ENCODE results near the gene FBXL7. TPM values are rescaled to one million over a fixed set of nuclear protein-coding genes. Genes with fewer than 3 reads are reported as not detected.

The FBXL7 gene
- total and polyA plus RNA-seq, 2 donors (not counting 1 experiment from before 2014, with no cell fraction given) = not detected

DNA sequence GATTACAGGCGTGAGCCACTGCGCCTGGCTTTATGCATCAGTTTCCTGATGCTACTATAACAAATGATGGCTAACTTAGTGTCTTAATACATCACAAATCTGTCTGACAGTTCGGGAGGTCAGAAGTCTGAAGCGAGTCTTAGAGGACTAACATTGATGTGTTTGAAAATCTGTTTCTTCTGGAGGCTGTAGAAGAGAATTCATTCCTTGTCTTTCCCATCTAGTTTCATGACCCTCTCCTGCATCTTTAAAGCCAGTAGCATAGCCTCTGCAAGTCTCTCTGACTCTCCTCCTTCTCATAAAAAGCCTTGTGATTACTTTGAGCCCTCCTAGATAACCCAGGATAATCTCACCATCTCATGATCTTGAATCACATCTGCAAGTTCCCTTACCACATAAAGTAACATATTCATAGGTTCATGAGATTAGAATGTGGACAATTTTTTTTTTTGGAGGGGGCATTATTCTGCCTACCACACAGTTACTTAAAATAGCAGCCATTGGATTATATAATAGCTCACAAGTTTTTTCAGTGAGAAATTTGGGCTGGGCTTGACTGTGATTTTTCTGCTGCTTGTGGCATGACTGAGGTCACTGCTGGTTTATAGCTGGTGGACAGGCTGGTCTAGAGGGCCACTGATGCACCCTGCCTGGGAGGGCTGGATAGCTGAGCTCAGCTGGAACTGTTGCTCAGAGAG, 134.8 kb downstream of the FBXL7 start:
- H2AFZ ChIP-seq (ENCODE audit: insufficient read depth, low read depth, low read length, poor library complexity, severe bottlenecking) = no peak overlapping the region
- ChIA-PET POLR2A (no interaction called here), CTCF (no interaction called here)
- no peaks in the 10 kb centered on the region for H3K27me3 ChIP-seq (replicated peaks in 1 of 4; ENCODE audit: control extremely low read depth in 1 of 4, control insufficient read depth in 3 of 4, insufficient read depth in 4 of 4, low read length in 3 of 4)
- no peaks in the 10 kb centered on the region for H3K9me3 Mint-ChIP-seq (ENCODE audit: insufficient read depth)
- ATAC-seq (ENCODE audit: low read depth) (no peak), DNase-seq (no peak)
- H4K20me1 ChIP-seq (ENCODE audit: control insufficient read depth, insufficient read depth, low read length, poor library complexity, severe bottlenecking) = no peaks in the 10 kb centered on the region
- no peak overlapping the region for H3K4me2 ChIP-seq (replicated peaks; ENCODE audit: low read depth, low read length, poor library complexity, severe bottlenecking)
- H3K4me1 ChIP-seq (ENCODE audit: control insufficient read depth in 2 of 2, insufficient read depth in 2 of 2, low read length in 2 of 2) = no peaks in the 10 kb centered on the region
- H3K4me1 Mint-ChIP-seq = no peaks in the 10 kb centered on the region
- H3K27ac ChIP-seq (ENCODE audit: low read length in 2 of 2) = no peak overlapping the region
- intact Hi-C loops (cut with micrococcal nuclease) = no loop called here
- no peak overlapping the region for H3K27ac Mint-ChIP-seq
- no peaks in the 10 kb centered on the region for H3K9me3 ChIP-seq (ENCODE audit: control extremely low read depth in 1 of 3, control insufficient read depth in 2 of 3, insufficient read depth in 1 of 3, low read length in 2 of 3)
- WGBS (ENCODE audit: insufficient coverage) = 92% methylated on average over 2 of the region's 4 CpGs
- H3K36me3 ChIP-seq (replicated peaks in 1 of 2; ENCODE audit: control extremely low read depth in 1 of 2, control insufficient read depth in 1 of 2, extremely low read depth in 1 of 2, insufficient read depth in 2 of 2, low read length in 1 of 2) = no peaks in the 10 kb centered on the region
- H3K79me2 ChIP-seq (ENCODE audit: control insufficient read depth, insufficient read depth, low read length) = no peaks in the 10 kb centered on the region
- no peak overlapping the region for H3K9ac ChIP-seq (ENCODE audit: low read length)
- no peak for TF ChIP-seq EZH2 (IDR thresholded peaks at IDR 0.05; ENCODE audit: borderline replicate concordance, insufficient read depth, low read depth, low read length, poor library complexity, severe bottlenecking)
- TF ChIP-seq, protein P1, sequence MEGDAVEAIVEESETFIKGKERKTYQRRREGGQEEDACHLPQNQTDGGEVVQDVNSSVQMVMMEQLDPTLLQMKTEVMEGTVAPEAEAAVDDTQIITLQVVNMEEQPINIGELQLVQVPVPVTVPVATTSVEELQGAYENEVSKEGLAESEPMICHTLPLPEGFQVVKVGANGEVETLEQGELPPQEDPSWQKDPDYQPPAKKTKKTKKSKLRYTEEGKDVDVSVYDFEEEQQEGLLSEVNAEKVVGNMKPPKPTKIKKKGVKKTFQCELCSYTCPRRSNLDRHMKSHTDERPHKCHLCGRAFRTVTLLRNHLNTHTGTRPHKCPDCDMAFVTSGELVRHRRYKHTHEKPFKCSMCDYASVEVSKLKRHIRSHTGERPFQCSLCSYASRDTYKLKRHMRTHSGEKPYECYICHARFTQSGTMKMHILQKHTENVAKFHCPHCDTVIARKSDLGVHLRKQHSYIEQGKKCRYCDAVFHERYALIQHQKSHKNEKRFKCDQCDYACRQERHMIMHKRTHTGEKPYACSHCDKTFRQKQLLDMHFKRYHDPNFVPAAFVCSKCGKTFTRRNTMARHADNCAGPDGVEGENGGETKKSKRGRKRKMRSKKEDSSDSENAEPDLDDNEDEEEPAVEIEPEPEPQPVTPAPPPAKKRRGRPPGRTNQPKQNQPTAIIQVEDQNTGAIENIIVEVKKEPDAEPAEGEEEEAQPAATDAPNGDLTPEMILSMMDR (IDR thresholded peaks at IDR 0.05) = no peak
- no peak overlapping the region for H3K4me3 Mint-ChIP-seq
- H3K27me3 Mint-ChIP-seq = no peaks in the 10 kb centered on the region
- H3K4me3 ChIP-seq (ENCODE audit: control extremely low read depth in 1 of 5, extremely low read depth in 1 of 5, insufficient read depth in 1 of 5, low read depth in 2 of 5, low read length in 4 of 5) = no peak overlapping the region

DNA sequence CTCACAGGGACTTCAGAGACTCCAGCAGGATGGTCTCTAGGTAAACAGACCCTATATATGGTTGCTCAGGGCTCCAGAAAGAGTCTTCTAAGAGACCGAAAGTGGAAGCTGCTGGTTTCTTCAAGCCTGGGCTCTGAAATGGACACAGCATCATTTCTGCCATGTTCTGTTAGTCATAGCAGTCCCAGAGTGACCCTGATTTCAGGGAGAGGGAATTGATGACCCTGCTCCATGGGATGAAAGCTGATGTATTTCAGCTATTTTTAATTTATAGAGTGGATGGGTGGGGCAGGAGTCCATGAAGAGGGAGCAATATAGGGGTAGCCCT, 135.3 kb downstream of the FBXL7 start:
- Histone ChIP-seq H3K27me3 (replicated peaks in 1 of 4; ENCODE audit: control extremely low read depth in 1 of 4, control insufficient read depth in 3 of 4, insufficient read depth in 4 of 4, low read length in 3 of 4) (no peaks in the 10 kb centered on the region), H3K27ac (ENCODE audit: low read length in 2 of 2) (no peak overlapping the region), H3K79me2 (ENCODE audit: control insufficient read depth, insufficient read depth, low read length) (no peaks in the 10 kb centered on the region), H3K9me3 (ENCODE audit: control extremely low read depth in 1 of 3, control insufficient read depth in 2 of 3, insufficient read depth in 1 of 3, low read length in 2 of 3) (no peaks in the 10 kb centered on the region), H4K20me1 (ENCODE audit: control insufficient read depth, insufficient read depth, low read length, poor library complexity, severe bottlenecking) (no peaks in the 10 kb centered on the region), H3K4me2 (replicated peaks; ENCODE audit: low read depth, low read length, poor library complexity, severe bottlenecking) (no peak overlapping the region), H3K9ac (ENCODE audit: low read length) (no peak overlapping the region), H3K4me1 (ENCODE audit: control insufficient read depth in 2 of 2, insufficient read depth in 2 of 2, low read length in 2 of 2) (no peaks in the 10 kb centered on the region), H3K36me3 (replicated peaks in 1 of 2; ENCODE audit: control extremely low read depth in 1 of 2, control insufficient read depth in 1 of 2, extremely low read depth in 1 of 2, insufficient read depth in 2 of 2, low read length in 1 of 2) (no peaks in the 10 kb centered on the region), H2AFZ (ENCODE audit: insufficient read depth, low read depth, low read length, poor library complexity, severe bottlenecking) (no peak overlapping the region), H3K4me3 (ENCODE audit: control extremely low read depth in 1 of 5, extremely low read depth in 1 of 5, insufficient read depth in 1 of 5, low read depth in 2 of 5, low read length in 4 of 5) (no peak overlapping the region)
- DNase-seq (no peak), ATAC-seq (ENCODE audit: low read depth) (no peak)
- no peak overlapping the region for H3K4me3 Mint-ChIP-seq
- 100% methylated on average over 1 of the region's 1 CpG for whole genome bisulfite sequencing (ENCODE audit: insufficient coverage)
- no peak overlapping the region for H3K27ac Mint-ChIP-seq
- no peaks in the 10 kb centered on the region for H3K9me3 Mint-ChIP-seq (ENCODE audit: insufficient read depth)
- no peaks in the 10 kb centered on the region for H3K4me1 Mint-ChIP-seq
- intact Hi-C loops (cut with micrococcal nuclease) = no loop called here
- no peak for TF ChIP-seq EZH2 (IDR thresholded peaks at IDR 0.05; ENCODE audit: borderline replicate concordance, insufficient read depth, low read depth, low read length, poor library complexity, severe bottlenecking)
- TF ChIP-seq, protein P1 (IDR thresholded peaks at IDR 0.05) = no peak
- ChIA-PET POLR2A (no interaction called here), CTCF (no interaction called here)
- no peaks in the 10 kb centered on the region for H3K27me3 Mint-ChIP-seq

Data from B cell (primary cell).